DND-41 (cell line): ENCODE measurements around the gene PGF.

Experiments
- ATAC-seq: fragments of 200-7000 bp; cut with Tn5 transposase; 3 replicates; pipeline ENCODE4 v1.9.1; 2021; ENCODE audit warnings: low read depth; ENCODE audit not compliant: insufficient read depth
- DNase-seq: peaks from one replicate; pipeline ENCODE4 v3.0.0-alpha.2; 2020
- H2AFZ ChIP-seq: 2 replicates; pipeline ENCODE4 v1.6.0; 2012; ENCODE audit warnings: low read depth, low read length
- H3K27ac ChIP-seq: 2 replicates; pipeline ENCODE4 v1.5.1; 2012; ENCODE audit warnings: low read length, inconsistent platforms
- H3K27me3 ChIP-seq: fragments of 200-600 bp; sonication (generic); 2 replicates; pipeline ENCODE4 v1.6.0; 2012; ENCODE audit warnings: low read length, mild to moderate bottlenecking, inconsistent platforms; ENCODE audit not compliant: insufficient read depth, poor library complexity
- H3K36me3 ChIP-seq: 2 replicates; pipeline ENCODE4 v1.5.1; 2012; ENCODE audit warnings: low read length, inconsistent platforms; ENCODE audit not compliant: insufficient read depth
- H3K4me1 ChIP-seq: 2 replicates; pipeline ENCODE4 v1.5.1; 2012; ENCODE audit warnings: mild to moderate bottlenecking, low read length; ENCODE audit not compliant: insufficient read depth
- H3K4me2 ChIP-seq: 2 replicates; pipeline ENCODE4 v1.6.0; 2012; ENCODE audit warnings: mild to moderate bottlenecking, moderate library complexity, low read length, inconsistent platforms; ENCODE audit not compliant: insufficient read depth
- H3K4me3 ChIP-seq, 2 experiments: fragments of 200-600 bp in 1 of 2; shearing (Covaris generic) in 1 of 2; 2 replicates each; pipeline ENCODE4 v1.5.1; 2012 to 2016; ENCODE audit warnings: inconsistent platforms in 2 of 2, low read length in 2 of 2, mild to moderate bottlenecking in 2 of 2, low read depth in 1 of 2, moderate library complexity in 1 of 2
- H3K79me2 ChIP-seq: 2 replicates; pipeline ENCODE4 v1.6.0; 2012; ENCODE audit warnings: low read length, inconsistent platforms; ENCODE audit not compliant: insufficient read depth
- H3K9ac ChIP-seq: 2 replicates; pipeline ENCODE4 v1.6.0; 2012; ENCODE audit warnings: low read depth, mild to moderate bottlenecking, inconsistent platforms, low read length, moderate library complexity
- H3K9me3 ChIP-seq: 2 replicates; pipeline ENCODE4 v1.5.1; 2012; ENCODE audit warnings: low read length, moderate library complexity, mild to moderate bottlenecking, inconsistent platforms; ENCODE audit not compliant: insufficient read depth, severe bottlenecking
- H4K20me1 ChIP-seq: 2 replicates; pipeline ENCODE4 v1.6.0; 2012; ENCODE audit warnings: low read length; ENCODE audit not compliant: insufficient read depth
- EZH2 ChIP-seq: IDR thresholded peaks from 3 replicates; pipeline ENCODE4 v1.6.1; 2012; ENCODE audit warnings: borderline replicate concordance, low read depth, mild to moderate bottlenecking, moderate library complexity, low read length, inconsistent platforms; ENCODE audit not compliant: severe bottlenecking
- TF ChIP-seq, protein P1 (sequence below): IDR thresholded peaks from 2 replicates; pipeline ENCODE4 v1.5.1; 2012; ENCODE audit warnings: borderline replicate concordance, low read length, moderate library complexity, mild to moderate bottlenecking; ENCODE audit not compliant: poor library complexity, severe bottlenecking; ENCODE audit errors: extremely low read depth

PGF gene

DNA sequence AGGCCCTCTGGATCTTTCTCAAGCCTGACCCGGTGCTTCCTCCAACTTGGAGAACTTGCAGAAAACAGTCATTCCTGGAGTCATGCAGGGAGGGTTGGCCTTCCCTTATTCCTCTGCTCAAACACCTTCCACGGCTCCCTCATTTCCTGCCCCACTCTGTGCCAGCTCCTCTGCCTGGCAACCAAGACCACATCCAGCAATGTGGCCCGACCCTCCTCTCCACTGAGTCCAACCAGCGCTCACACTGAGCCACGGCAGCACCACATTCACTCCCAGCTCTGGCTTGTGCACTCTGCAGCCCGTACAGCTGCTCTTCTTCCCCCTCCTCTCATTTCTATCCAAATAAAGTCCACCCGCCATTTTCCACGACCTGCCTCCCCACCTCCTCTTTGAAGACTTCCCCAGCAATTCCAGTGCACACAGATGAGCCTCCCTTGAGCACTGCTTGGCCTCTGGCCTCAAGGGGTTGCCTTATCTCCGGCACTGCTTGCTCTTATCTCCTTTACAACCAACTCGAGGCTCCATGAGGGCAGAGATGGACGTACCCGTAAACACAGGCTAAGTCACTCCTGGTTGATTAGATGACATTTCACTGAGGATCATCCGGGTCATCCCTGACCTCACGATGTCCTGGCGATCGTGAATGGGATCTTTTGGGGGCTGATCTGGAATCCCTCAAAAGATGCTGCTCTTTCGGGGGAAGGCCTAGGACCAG, 5.4 kb downstream of the PGF start:
- no peak overlapping the region for H3K4me2 ChIP-seq
- H3K27me3 ChIP-seq: no peaks in the 10 kb centered on the region
- H3K4me1 ChIP-seq: no peaks in the 10 kb centered on the region
- H3K4me3 ChIP-seq: no peak overlapping the region
- H3K27ac ChIP-seq: no peak overlapping the region
- H3K36me3 ChIP-seq: no peaks in the 10 kb centered on the region
- no peaks in the 10 kb centered on the region for H3K79me2 ChIP-seq
- no peaks in the 10 kb centered on the region for H4K20me1 ChIP-seq
- no peak overlapping the region for H2AFZ ChIP-seq
- TF ChIP-seq EZH2: no peak
- TF ChIP-seq, protein P1, sequence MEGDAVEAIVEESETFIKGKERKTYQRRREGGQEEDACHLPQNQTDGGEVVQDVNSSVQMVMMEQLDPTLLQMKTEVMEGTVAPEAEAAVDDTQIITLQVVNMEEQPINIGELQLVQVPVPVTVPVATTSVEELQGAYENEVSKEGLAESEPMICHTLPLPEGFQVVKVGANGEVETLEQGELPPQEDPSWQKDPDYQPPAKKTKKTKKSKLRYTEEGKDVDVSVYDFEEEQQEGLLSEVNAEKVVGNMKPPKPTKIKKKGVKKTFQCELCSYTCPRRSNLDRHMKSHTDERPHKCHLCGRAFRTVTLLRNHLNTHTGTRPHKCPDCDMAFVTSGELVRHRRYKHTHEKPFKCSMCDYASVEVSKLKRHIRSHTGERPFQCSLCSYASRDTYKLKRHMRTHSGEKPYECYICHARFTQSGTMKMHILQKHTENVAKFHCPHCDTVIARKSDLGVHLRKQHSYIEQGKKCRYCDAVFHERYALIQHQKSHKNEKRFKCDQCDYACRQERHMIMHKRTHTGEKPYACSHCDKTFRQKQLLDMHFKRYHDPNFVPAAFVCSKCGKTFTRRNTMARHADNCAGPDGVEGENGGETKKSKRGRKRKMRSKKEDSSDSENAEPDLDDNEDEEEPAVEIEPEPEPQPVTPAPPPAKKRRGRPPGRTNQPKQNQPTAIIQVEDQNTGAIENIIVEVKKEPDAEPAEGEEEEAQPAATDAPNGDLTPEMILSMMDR: no peak
- H3K9ac ChIP-seq: no peak overlapping the region
- no peaks in the 10 kb centered on the region for H3K9me3 ChIP-seq
- ATAC-seq: no peak
- no peak for DNase-seq

DNA sequence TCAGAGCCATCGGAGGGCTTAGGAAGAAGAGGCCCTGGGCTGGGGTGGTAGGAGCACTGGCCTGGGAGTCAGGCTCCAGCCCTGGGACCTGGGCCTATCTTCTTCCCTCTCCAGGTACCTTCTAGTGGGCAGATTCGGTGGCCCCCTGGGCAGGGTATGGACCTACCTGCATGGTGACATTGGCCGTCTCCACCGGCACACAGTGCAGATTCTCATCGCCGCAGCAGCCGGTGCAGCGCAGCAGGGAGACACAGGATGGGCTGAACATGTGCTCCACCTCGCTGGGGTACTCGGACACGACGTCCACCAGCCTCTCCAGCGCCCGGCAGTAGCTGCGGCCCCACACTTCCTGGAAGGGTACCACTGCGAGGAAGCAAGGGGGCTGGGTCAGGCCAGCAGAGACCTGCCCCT, 6.2 kb downstream of the PGF start:
- no peak for ATAC-seq
- H3K27me3 ChIP-seq: no peaks in the 10 kb centered on the region
- no peaks in the 10 kb centered on the region for H3K36me3 ChIP-seq
- H2AFZ ChIP-seq: no peak overlapping the region
- no peaks in the 10 kb centered on the region for H3K79me2 ChIP-seq
- no peak for DNase-seq
- H3K9me3 ChIP-seq: no peaks in the 10 kb centered on the region
- H3K9ac ChIP-seq: no peak overlapping the region
- H3K27ac ChIP-seq: no peak overlapping the region
- H4K20me1 ChIP-seq: no peaks in the 10 kb centered on the region
- TF ChIP-seq EZH2: no peak
- TF ChIP-seq, protein P1: no peak
- H3K4me2 ChIP-seq: no peak overlapping the region
- no peak overlapping the region for H3K4me3 ChIP-seq
- H3K4me1 ChIP-seq: no peaks in the 10 kb centered on the region

DNA sequence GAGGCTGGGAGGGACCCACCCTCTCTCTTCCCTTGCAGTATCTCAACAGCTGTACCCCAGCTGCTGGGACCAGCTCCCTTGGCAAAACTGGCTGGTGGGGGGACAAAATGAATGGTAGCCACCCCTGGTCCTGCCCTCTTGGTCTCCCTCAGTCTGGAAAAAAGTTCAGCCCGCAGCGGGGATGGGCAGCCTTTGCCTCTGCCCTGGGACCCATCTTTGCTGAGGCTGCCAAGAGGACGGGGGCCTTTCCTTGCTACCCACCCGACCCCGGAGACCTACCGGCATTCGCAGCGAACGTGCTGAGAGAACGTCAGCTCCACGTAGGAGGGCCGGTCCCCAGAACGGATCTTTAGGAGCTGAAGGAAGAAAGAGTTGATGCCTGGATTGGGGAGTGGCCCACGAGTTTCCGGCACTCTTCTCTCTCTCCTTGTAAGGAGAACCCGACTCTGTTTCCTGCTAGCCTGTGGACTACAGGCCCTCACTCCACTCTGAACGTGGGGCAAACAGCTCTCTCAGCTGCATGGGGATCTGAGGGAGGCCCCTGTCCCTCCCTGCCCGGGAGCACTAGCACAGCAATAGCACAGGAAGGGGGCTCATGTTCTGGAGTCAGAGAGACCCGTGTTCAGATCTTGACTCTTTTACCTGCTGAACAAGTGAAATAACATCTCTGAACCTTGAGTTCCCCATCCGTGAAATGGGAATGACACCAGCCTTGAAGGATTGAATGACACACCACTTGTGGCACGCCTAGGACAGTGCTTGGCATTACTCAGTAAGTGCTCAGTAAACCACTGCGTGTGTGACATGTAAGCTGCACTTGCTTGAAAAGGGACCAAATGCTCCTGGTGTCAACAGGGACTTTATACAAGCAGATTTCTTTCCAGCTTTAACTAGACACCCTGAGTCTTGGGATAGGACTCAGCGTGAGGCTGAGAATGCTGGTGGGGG, 6.9 kb downstream of the PGF start:
- Histone ChIP-seq H3K36me3 (no peaks in the 10 kb centered on the region), H3K9ac (no peak overlapping the region), H3K9me3 (no peaks in the 10 kb centered on the region)

More for the DNA sequence above, 6.9 kb downstream of the PGF start:
- Histone ChIP-seq H4K20me1 (no peaks in the 10 kb centered on the region), H2AFZ (no peak overlapping the region), H3K4me1 (no peaks in the 10 kb centered on the region), H3K79me2 (no peaks in the 10 kb centered on the region), H3K4me2 (no peak overlapping the region), H3K27me3 (no peaks in the 10 kb centered on the region), H3K27ac (no peak overlapping the region), H3K4me3 (no peak overlapping the region)
- no peak for ATAC-seq
- TF ChIP-seq, protein P1: no peak
- DNase-seq: no peak
